Measurements from ENCODE around the gene ZNF524. TPM values are rescaled to one million over a fixed set of nuclear protein-coding genes. Genes with fewer than 3 reads are reported as not detected.

ZNF524 gene
- total and polyA plus RNA-seq, 10 of the 15 experiments (the other 5 are each of a cell fraction or from before 2014, with no cell fraction given), result 0.47 to 18.6 (median 12.4) TPM; not detected in 1

DNA sequence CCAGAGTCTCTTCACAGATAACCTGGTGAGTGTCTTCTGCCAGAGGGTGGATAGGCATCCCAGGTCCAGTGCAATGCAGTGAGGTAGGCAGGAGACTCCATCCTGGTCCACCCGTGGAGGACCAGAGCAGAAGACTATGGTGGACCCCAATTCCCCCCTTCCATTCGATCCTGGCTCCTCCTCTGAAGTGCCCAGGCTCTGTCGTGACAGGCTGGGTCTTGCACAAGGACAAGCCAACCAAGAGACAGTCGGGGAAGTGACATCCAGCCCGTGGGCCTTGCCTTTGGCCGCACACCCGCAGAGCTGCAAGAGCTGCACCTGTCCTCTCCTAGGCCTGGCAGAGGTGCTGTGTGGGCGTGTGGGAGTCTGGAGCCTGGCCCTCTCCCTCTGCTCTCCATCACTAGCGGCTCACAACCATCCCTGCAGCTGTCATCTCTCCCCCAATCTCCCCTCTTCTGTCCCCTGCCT is 21.2 kb downstream of the ZNF524 start:
- WGBS (ENCODE audit: insufficient coverage, insufficient replicate concordance, low lambda C conversion rate, missing lambda C conversion rate), result 84% methylated on average over 8 of the region's 9 CpGs
- Histone ChIP-seq H3K4me1 (ENCODE audit: control insufficient read depth, insufficient read depth, low read length) (peaks cover 7% of the 10 kb centered on the region; the same call in 1 of the 2 replicates), H3K27ac (ENCODE audit: control insufficient read depth, insufficient read depth) (no peak overlapping the region), H3K9ac (ENCODE audit: control insufficient read depth, insufficient read depth, low read length) (no peak overlapping the region), H3K27me3 (replicated peaks in 1 of 2; ENCODE audit: control insufficient read depth in 2 of 2, insufficient read depth in 2 of 2, low read length in 1 of 2) (no peaks in the 10 kb centered on the region), H3K4me2 (ENCODE audit: control insufficient read depth, insufficient read depth) (no peak overlapping the region), H3K4me3 (no peak overlapping the region), H2AFZ (ENCODE audit: control insufficient read depth, low read depth, low read length) (no peak overlapping the region), H4K20me1 (ENCODE audit: control insufficient read depth, insufficient read depth) (no peaks in the 10 kb centered on the region), H3K79me2 (ENCODE audit: control insufficient read depth, insufficient read depth, low read length) (no peaks in the 10 kb centered on the region), H3K9me3 (replicated peaks; ENCODE audit: control insufficient read depth, insufficient read depth, low read length) (no peaks in the 10 kb centered on the region; the same call in 1 of the 3 replicates), H3K36me3 (ENCODE audit: control insufficient read depth in 2 of 2, insufficient read depth in 2 of 2, low read length in 1 of 2) (peaks cover 3% of the 10 kb centered on the region in 2 experiments; a peak in 3 of 4 replicates)
- TF ChIP-seq POLR2AphosphoS5 (IDR thresholded peaks at IDR 0.05; ENCODE audit: low read length), result 0 out of 2 replicates have a peak, but pooled peaks have one; percentile 19
- no peak for TF ChIP-seq ZNF622 (IDR thresholded peaks at IDR 0.05)
- ChIA-PET POLR2A (no interaction called here), RAD21 (ENCODE audit: unreplicated experiment) (interaction anchor here (1.0 kb wide), 1 partner anchor 15 kb away, joined by 3 read pairs; the partner anchor contains the start of gene ZNF865), CTCF (interaction anchor here (1.1 kb wide), 1 partner anchor 15 kb away, joined by 6 read pairs; the partner anchor contains the start of gene ZNF865), SMC1A (ENCODE audit: uncharacterized antibody, unreplicated experiment) (interaction anchor here (1.4 kb wide), 1 partner anchor 15 kb away, joined by 5 read pairs; no protein-coding TSS in a partner anchor)
- FAIRE-seq (no peak), DNase-seq (ENCODE audit: low read depth, low spot score) (no peak), ATAC-seq (no peak)
- in situ Hi-C loops (cut with MboI) (no loop called here), intact Hi-C loops (cut with micrococcal nuclease; ENCODE audit: unreplicated experiment) (no loop called here)
- TSS peak; percentile 56 for BruUV-seq (replicated peaks)

DNA sequence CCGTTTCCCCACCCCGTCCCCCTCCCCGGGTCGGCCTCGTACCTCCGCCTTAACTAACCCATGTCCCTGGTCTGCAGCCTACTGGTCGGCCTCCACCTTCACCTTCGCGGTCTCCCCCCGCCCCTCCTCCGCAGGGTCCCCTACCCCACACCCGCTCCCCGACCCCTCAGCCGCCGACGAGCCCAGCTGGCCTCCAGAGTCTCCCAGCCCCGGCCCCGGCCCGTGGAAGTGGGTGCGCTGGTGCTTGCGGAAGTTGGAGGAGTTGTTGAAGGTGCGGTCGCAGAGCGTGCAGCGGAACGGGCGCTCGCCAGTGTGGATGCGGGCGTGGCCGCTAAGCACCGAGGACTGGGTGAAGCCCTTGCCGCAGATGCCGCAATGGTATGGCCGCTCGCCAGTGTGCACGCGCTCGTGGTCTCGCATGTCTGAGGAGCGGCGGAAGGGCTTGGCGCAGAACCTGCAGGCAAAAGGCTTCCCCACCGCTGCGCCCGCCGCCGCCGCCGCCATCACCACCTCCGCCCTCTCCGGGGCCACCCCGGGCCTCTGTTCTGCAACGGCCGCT is 21.7 kb downstream of the ZNF524 start:
- H3K9me3 ChIP-seq (replicated peaks; ENCODE audit: control insufficient read depth, insufficient read depth, low read length), result no peaks in the 10 kb centered on the region; the same call in 1 of the 3 replicates
- H4K20me1 ChIP-seq (ENCODE audit: control insufficient read depth, insufficient read depth), result no peaks in the 10 kb centered on the region
- WGBS (ENCODE audit: insufficient coverage, insufficient replicate concordance, low lambda C conversion rate, missing lambda C conversion rate), result 97% methylated on average over 18 of the region's 55 CpGs
- no peak overlapping the region for H3K27ac ChIP-seq (ENCODE audit: control insufficient read depth, insufficient read depth)
- TF ChIP-seq, protein P1, sequence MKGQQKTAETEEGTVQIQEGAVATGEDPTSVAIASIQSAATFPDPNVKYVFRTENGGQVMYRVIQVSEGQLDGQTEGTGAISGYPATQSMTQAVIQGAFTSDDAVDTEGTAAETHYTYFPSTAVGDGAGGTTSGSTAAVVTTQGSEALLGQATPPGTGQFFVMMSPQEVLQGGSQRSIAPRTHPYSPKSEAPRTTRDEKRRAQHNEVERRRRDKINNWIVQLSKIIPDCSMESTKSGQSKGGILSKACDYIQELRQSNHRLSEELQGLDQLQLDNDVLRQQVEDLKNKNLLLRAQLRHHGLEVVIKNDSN (IDR thresholded peaks at IDR 0.05; ENCODE audit: borderline replicate concordance, extremely low read length, insufficient read depth, low read depth, low read length), result no peak
- no peak for TF ChIP-seq NFIC (IDR thresholded peaks at IDR 0.05; ENCODE audit: low read depth, low read length)
- TF ChIP-seq ZSCAN29 (IDR thresholded peaks at IDR 0.05), result no peak
- RAD21 ChIA-PET (ENCODE audit: unreplicated experiment), result no interaction called here
- no peak for ATAC-seq
- peaks cover 9% of the 10 kb centered on the region; the same call in 1 of the 2 replicates for H3K4me1 ChIP-seq (ENCODE audit: control insufficient read depth, insufficient read depth, low read length)
- SMC1A ChIA-PET (ENCODE audit: uncharacterized antibody, unreplicated experiment), result no interaction called here
- H2AFZ ChIP-seq (ENCODE audit: control insufficient read depth, low read depth, low read length), result no peak overlapping the region
- H3K4me3 ChIP-seq, result no peak overlapping the region
- FAIRE-seq, result no peak
- no TSS peak for BruUV-seq (replicated peaks)
- peaks cover 0 to 3% of the 10 kb centered on the region in 2 experiments; a peak in 2 of 4 replicates for H3K36me3 ChIP-seq (ENCODE audit: control insufficient read depth in 2 of 2, insufficient read depth in 2 of 2, low read length in 1 of 2)
- POLR2A ChIA-PET, result no interaction called here
- DNase-seq (ENCODE audit: low read depth, low spot score), result no peak
- no peaks in the 10 kb centered on the region for H3K79me2 ChIP-seq (ENCODE audit: control insufficient read depth, insufficient read depth, low read length)
- CTCF ChIA-PET, result interaction anchor here (7.9 kb wide), 1 partner anchor 16 kb away, joined by 76 read pairs; the partner anchor contains the start of gene ZNF865
- H3K27me3 ChIP-seq (replicated peaks in 1 of 2; ENCODE audit: control insufficient read depth in 2 of 2, insufficient read depth in 2 of 2, low read length in 1 of 2), result no peaks in the 10 kb centered on the region
- no peak overlapping the region for H3K9ac ChIP-seq (ENCODE audit: control insufficient read depth, insufficient read depth, low read length)
- in situ Hi-C loops (cut with MboI), result no loop called here
- H3K4me2 ChIP-seq (ENCODE audit: control insufficient read depth, insufficient read depth), result no peak overlapping the region
- intact Hi-C loops (cut with micrococcal nuclease; ENCODE audit: unreplicated experiment), result no loop called here

Measured in GM12878 (cell line).